Right lobe of liver (tissue), 6 donors: ENCODE measurements around the gene COL4A4. TPM values are rescaled to one million over a fixed set of nuclear protein-coding genes. Genes with fewer than 3 reads are reported as not detected.

Experiments used
- ATAC-seq, 4 donors: fragments of 200-7000 bp; cut with Tn5 transposase; one replicate each; pipeline ENCODE4 v1.9.1; 2020; ENCODE audit warnings: mild to moderate bottlenecking in 4 of 4, moderate library complexity in 4 of 4
- DNase-seq, 3 donors: peaks; one replicate each; pipeline ENCODE4 v3.0.0-alpha.2; 2020
- H3K27ac ChIP-seq, 3 donors: fragments of 200-600 bp; one replicate each; pipeline ENCODE4 v1.8.0; 2022
- H3K27me3 ChIP-seq, 2 donors: fragments of 200-600 bp; one replicate each; pipeline ENCODE4 v1.8.0; 2022
- H3K36me3 ChIP-seq, 4 donors: fragments of 200-600 bp; sonication (generic) in 1 of 4; one replicate each; pipeline versions ENCODE4 v1.5.1 to v1.8.0; 2017 to 2022; ENCODE audit warnings: control low read depth in 1 of 4
- H3K4me1 ChIP-seq, 4 donors: fragments of 200-600 bp; sonication (generic) in 1 of 4; one replicate each; pipeline versions ENCODE4 v1.5.1 to v1.8.0; 2017 to 2022; ENCODE audit warnings: control low read depth in 1 of 4
- H3K4me3 ChIP-seq, 3 donors: fragments of 200-600 bp; one replicate each; pipeline ENCODE4 v1.8.0; 2022
- H3K9me3 ChIP-seq, 4 donors: fragments of 200-600 bp; sonication (generic) in 1 of 4; one replicate each; pipeline versions ENCODE4 v1.5.1 to v1.8.0; 2017 to 2022; ENCODE audit warnings: control low read depth in 1 of 4
- POLR2A ChIP-seq: fragments of 450-650 bp; IDR thresholded peaks from one replicate; pipeline ENCODE4 v1.6.1; 2017; ENCODE audit warnings: antibody characterized with exemption, mild to moderate bottlenecking
- WGBS: methylation state at CpG from one replicate; pipeline ENCODE4 v1.1.6; 2018; ENCODE audit warnings: low coverage, low lambda C conversion rate; ENCODE audit not compliant: insufficient coverage; ENCODE audit errors: missing lambda C conversion rate; 5-methylcytosine and 5-hydroxymethylcytosine counted together
- intact Hi-C, 2 donors: fragments of 100-400 bp; cut with DNase I; formaldehyde crosslinking; loops; one replicate each; pipeline versions ENCODE4 v1.11.2 to v1.14.1; 2022
- long read RNA-seq: library from polyadenylated mRNA; unstranded; transcript quantifications from one replicate; pipeline ENCODE4 v2.0.0, GENCODE V29; 2019
- total RNA-seq, 6 experiments: library from RNA; depleted of rRNA in 2 of 6; stranded (reverse); fragments of >200 nt in 2 of 6; fragmentation: NEBNext Ultra II Directional in 3 of 6; extraction: Animal tissue kit (Norgen Biotek cat#: 25700) in 3 of 6; gene quantifications; one replicate each; pipeline versions ENCODE4 v1.1.0 to v1.2.4, GENCODE V29; 2016 to 2023
- TF ChIP-seq, protein P1 (sequence below), 4 donors: fragments of 200-600 bp in 3 of 4; fragments of 450-650 bp in 1 of 4; IDR thresholded peaks; one replicate each; pipeline versions ENCODE4 v1.5.1 to v1.8.0; 2016 to 2022; ENCODE audit warnings: antibody characterized with exemption in 4 of 4, mild to moderate bottlenecking in 2 of 4
- donor health status: DM: no; HTN: yes; CAD: no.
- donor health status: DM: no; HTN: no; CAD: no.
- donor health status: DM: no; HTN: no; CAD: no.
- donor health status: DM: no; HTN: yes; CAD: no.
- donor health status: DM: no; HTN: yes; CAD: no.

COL4A4 gene
- 1 to 10 TPM in 5 of 6 experiments, under 1 TPM in 1; 0.86 to 2.4 (median 1.8) TPM for total RNA-seq
- long read RNA-seq, partial matches to known transcripts, result 0 of 1 reads
- long read RNA-seq, other reads (novel, unspliced or antisense), result 1 of 1 reads

DNA sequence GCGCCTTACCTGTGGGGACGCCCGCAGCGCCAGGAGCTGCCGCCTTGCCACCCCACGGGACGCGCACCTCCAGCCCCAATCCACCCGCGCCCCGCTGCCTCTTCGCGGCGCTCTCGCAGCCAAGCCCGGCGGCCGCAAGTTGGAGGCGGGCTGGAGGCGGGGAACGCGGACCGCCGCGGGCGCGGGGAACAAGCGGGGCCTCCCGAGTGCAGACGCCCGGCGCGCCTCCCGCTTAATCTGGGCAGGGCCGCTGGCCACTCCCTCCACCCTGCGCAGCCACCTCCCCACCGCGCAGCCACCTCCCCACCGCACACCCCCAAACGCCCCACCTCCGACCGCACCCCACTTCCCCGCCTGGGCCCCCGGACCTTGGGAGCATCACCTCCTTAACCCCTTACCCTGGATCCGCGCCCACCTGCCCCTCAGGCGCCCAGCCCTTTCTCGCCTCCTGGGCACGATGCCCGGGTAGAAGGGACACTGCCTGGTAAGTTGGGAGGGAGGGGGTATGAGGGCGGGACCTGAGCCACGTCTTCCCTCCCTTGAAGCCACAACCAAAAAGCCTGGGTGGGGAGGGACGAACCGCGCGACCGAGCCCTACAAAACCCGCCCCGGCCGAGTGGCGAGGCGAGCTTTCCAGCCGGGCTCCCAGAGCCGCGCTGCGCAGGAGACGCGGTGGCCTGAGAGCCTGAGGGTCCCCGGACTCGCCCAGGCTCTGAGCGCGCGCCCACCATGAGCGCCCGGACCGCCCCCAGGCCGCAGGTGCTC lies at the start of gene COL4A4, which contains the start of gene COL4A3:
TSS of gene COL4A4 (minus strand) at position 208 of the 765 bp plus-strand sequence. CDS start 16,722 bp downstream, outside the sequence.
TSS of gene COL4A3 (plus strand) at position 627 of the 765 bp plus-strand sequence. CDS start at position 730, 103 bp downstream.
- TF ChIP-seq POLR2A, result no peak
- TF ChIP-seq, protein P1, sequence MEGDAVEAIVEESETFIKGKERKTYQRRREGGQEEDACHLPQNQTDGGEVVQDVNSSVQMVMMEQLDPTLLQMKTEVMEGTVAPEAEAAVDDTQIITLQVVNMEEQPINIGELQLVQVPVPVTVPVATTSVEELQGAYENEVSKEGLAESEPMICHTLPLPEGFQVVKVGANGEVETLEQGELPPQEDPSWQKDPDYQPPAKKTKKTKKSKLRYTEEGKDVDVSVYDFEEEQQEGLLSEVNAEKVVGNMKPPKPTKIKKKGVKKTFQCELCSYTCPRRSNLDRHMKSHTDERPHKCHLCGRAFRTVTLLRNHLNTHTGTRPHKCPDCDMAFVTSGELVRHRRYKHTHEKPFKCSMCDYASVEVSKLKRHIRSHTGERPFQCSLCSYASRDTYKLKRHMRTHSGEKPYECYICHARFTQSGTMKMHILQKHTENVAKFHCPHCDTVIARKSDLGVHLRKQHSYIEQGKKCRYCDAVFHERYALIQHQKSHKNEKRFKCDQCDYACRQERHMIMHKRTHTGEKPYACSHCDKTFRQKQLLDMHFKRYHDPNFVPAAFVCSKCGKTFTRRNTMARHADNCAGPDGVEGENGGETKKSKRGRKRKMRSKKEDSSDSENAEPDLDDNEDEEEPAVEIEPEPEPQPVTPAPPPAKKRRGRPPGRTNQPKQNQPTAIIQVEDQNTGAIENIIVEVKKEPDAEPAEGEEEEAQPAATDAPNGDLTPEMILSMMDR (IDR thresholded peaks at IDR 0.05), result no peak
- intact Hi-C loops, result no loop called here
- peak within 1 kb of the TSS in 1 of 3 donors; percentile 56 for H3K27ac ChIP-seq
- no peaks in the 10 kb centered on the region for H3K36me3 ChIP-seq
- H3K4me1 ChIP-seq, result no peaks in the 10 kb centered on the region
- WGBS, result 0% methylated on average over 4 of the region's 77 CpGs
- peak within 1 kb of the TSS; percentile 49 to 58 (median 56) for H3K4me3 ChIP-seq
- no peaks in the 10 kb centered on the region for H3K9me3 ChIP-seq
- ATAC-seq (peak; percentile 72 to 80 (median 80)), DNase-seq (peak; percentile 57 to 65 (median 59))
- no peaks in the 10 kb centered on the region for H3K27me3 ChIP-seq

DNA sequence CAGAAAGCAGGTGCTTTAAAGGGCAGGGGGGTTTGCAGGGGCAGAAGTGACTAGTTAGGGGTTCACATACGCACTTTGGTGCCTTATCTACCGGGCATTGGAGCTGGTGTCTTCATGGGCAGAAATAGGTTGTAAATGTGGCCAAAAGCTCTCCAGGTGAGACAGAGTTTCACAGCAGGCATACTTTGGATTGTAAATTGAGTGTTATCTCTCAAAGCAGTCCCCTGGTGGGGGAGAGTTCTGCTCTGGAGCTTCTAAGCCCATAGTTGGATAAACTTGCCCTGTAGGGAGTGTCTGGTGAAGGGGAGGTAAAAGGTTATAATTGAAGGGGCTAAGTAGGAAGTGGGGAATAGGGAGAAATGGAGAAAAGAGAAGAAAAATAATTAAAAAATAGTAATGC lies 43.6 kb upstream of the COL4A4 start:
- H3K4me1 ChIP-seq, result no peaks in the 10 kb centered on the region
- TF ChIP-seq POLR2A, result no peak
- TF ChIP-seq, protein P1 (IDR thresholded peaks at IDR 0.05), result no peak
- WGBS, result 60% methylated on average over 2 of the region's 2 CpGs
- no peak for ATAC-seq
- H3K27me3 ChIP-seq, result no peaks in the 10 kb centered on the region
- no peak for DNase-seq
- no peaks in the 10 kb centered on the region for H3K36me3 ChIP-seq
- no peak overlapping the region for H3K4me3 ChIP-seq
- H3K27ac ChIP-seq, result no peak overlapping the region
- H3K9me3 ChIP-seq, result no peaks in the 10 kb centered on the region
- intact Hi-C loops, result no loop called here

DNA sequence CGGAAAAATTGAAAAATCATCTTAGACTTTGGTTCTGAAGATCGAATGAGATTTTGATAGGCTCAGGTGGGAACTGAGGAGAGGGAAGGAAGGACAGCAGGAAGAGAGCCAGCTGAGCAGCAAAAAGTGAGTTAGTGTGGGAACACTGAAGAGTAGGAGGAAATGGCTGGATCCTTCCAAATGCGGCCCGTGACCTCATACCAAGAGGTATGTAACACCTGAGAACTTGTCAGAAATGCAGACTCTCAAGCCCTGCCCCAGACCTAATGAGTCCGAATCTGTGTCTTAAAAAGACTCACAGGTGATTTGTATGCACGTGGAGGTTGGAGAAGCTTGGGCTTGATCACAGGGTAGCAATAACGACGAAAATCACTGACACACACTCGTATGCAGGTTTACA lies 42.4 kb upstream of the COL4A4 start:
- no peak for ATAC-seq
- Histone ChIP-seq H3K27ac (no peak overlapping the region), H3K4me1 (no peaks in the 10 kb centered on the region), H3K4me3 (no peak overlapping the region), H3K27me3 (no peaks in the 10 kb centered on the region), H3K36me3 (no peaks in the 10 kb centered on the region), H3K9me3 (no peaks in the 10 kb centered on the region)
- 74% methylated on average over 5 of the region's 9 CpGs for WGBS
- TF ChIP-seq, protein P1 (IDR thresholded peaks at IDR 0.05), result no peak
- TF ChIP-seq POLR2A, result no peak
- DNase-seq, result no peak
- intact Hi-C loops, result no loop called here

DNA sequence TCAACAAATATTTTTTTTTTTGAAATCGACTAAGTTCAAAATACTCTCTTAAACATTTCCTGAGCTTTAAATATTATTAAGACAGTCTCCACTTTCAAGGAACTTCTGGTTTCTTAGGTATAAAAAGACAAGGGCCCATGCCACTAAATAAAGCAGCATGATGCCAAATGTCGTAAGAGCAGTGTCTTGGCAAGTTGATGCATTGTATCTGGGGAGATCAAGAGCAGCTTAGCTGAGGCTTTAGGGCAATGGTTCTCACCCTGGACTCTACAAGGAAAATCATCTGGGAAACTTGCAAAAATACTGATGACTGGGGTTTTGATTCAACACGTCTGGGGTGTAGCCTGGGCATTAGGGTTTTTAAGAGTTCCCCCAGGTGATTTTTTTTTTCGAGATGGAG lies 41.7 kb upstream of the COL4A4 start:
- Histone ChIP-seq H3K4me3 (no peak overlapping the region), H3K27me3 (no peaks in the 10 kb centered on the region), H3K4me1 (no peaks in the 10 kb centered on the region), H3K9me3 (no peaks in the 10 kb centered on the region), H3K27ac (no peak overlapping the region), H3K36me3 (no peaks in the 10 kb centered on the region)
- TF ChIP-seq, protein P1 (IDR thresholded peaks at IDR 0.05), result no peak
- intact Hi-C loops, result no loop called here
- no peak for DNase-seq
- no peak for ATAC-seq
- 67% methylated on average over 4 of the region's 4 CpGs for WGBS
